Activated CD4-positive, alpha-beta T cell treated with anti-CD3 and anti-CD28 coated beads for 24 hours (primary cell): Measurements from ENCODE around the gene BEND6.

Source experiments
- DNase-seq, 2 donors: peaks; one replicate each; pipeline ENCODE4 v3.0.0-alpha.2; 2020; ENCODE audit warnings: low read depth in 2 of 2

Gene BEND6

DNA sequence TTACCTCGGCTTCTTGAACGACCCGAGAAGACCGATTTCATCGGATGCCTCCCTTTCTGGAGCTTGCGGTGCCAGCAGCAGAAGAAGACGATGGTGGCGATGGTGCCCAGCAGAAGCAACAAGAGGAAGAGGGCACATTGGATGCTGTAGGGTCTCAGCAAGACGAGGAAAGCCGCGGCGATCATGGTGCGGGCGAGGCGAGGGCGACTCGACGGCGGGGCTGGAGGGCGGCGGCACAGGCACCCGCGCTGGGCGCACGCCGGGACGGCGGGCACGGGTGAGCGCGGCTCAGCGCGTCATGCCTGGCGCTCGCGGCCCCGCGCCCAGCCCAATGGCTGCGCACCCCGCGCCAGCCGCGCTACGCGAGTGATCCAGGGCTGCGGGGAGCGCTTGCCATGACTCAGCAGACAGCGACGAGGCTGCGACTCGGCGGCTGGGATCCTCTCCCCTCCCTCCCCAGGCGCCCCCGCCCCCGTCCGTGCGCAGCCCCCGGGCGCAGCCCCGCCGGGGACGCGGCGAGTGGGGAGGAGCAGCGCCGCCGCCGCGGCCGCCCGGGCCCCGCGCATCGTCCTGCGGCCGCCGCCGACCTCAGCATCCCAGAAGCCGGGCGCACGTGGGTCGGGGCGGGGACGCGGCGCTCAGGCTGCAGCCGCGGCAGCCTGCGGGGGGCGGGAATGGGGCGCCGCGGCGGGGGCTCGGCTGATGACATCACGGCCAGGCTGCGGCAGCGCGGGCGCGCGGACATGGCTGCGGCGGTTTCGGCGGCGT lies at the start of gene BEND6:
Gene BEND6, plus strand, starts transcription at position 705 of the 768 bp plus-strand sequence. CDS start 26,704 bp downstream, outside the sequence.
- peak in 1 of 2 donors; percentile 15 for DNase-seq

GRCh38 chr6:56905378-56905777 lies 49.5 kb upstream of the BEND6 start:
- no peak for DNase-seq

DNA sequence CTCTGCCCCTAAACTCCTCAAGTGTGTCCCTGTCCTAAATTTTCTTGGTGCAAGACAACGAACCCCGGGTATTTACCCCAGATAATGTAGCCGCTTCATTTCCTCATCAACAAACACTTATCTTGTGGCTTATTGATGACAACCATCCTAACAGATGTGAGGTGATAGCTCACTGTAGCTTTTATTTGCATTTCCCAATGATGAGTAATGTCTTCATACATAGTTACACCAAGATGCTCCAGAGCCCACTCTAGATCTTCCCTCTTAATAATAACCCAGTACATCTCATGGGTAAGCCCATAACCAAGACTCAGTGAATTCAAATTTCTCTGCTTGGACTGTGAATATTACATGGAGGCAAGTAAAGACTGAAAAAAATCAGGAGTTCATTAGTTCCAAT lies 48.2 kb upstream of the BEND6 start:
- DNase-seq: no peak

DNA sequence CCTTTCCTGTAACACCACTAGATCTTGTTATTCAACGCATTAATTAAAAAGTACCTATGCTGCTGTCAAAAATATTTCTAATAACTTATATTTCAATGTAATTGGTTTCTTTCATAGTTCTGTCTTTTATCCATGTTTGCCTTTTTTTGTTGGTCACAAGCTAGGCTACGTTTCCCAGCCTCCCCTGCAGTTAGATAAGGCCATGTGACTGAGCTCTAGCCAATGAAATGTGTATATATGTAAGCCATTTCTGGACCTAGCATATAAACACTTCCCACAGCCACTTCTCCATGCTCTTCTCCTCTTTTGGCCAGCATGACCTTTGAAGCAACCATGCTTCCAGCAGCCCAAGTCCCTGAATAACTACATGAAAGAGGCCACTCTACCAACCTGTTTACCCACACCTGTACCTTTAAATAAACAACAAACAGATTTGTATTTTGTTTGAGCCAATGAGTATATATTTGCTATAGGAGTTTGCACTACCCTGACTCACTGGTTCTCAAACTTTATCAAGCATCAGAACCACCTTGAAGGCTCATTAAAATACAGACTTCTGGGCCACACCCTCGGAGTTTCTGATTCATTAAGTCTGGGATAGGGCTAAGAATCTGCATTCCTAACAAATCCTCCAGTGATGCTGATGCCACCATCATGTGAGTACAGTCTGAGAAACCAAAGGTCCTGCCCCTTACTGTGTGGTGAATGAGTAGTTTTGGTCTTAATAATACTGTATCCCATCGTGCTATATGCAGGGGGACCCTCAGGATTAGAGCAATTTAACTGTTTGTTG lies 45.6 kb upstream of the BEND6 start:
- no peak for DNase-seq

DNA sequence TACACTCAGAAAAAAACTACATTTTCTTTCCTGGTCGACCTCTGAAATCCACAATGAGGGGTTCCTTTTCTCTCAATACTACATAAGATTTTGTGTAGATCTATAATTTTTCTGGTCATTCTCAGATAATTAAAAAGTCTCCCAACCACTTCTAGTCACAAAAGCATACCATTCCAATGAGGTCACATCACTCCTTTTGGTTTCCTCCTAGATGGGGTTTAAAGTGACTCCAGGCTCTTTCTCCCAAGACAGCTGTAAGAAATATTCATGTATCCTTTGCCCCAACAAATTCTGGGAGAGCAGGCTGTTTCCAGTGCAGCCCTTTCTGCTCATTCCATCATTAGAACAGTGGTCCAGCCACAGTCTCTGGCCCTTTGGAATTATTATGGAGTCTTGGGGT lies 43.1 kb upstream of the BEND6 start:
- no peak for DNase-seq

DNA sequence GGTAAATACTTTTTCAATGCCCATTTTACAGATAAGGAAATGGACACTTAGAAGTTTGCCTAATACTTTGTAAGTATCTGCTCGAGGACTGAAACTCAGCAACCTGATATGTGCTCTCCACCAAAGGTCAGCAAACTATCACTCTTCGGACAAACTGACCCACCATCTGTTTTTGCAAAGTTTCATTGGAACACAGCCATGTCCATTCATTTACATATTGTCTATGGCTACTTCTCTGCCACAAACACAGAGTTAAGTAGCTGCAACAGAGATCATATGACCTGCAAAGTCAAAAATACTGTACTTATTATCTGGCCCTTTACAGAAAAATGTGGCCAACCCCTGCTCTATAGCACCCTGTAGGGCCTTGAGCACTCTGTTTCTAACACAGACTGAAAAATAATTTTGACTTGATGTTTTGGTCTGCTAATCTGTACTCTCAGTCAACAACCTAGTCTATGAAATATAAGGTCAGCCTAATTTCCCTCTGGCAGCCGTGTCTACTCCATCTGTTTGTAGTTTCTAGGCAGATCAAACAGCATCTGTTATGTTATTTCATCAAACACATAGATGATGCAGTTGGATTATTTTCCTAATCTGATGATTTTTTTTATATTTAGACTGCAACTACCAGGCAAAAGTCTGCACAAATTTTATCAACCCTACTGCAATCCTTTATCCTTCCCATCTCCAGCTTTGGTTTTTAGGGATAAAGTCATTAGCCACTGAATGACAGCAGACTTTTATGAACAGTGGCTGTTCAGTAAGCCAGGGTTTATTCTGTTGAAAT lies 41.4 kb upstream of the BEND6 start:
- DNase-seq: no peak

- no peak for DNase-seq
Measured at GRCh38 chr6:56914798-56915658, 39.9 kb upstream of the BEND6 start.

DNA sequence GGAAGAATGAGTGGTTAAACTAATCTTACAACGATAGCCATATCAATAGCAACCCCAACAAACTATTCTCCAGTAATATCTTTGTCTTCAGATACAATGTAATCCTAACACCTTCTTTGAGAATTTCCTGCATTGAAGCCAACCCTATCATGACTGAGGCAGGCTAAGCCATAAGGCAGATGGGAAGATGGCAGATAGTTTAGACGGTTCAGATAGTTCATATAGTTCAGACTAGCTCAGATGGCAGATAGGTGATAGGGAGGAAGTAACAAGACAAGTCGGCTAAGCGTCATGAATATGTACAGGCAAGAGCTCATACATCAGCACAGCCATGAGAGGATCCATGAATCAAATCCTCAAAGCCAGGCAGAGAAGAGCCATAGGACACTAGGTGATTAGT lies 39.1 kb upstream of the BEND6 start:
- DNase-seq: no peak

GRCh38 chr6:56916849-56917551 lies 37.9 kb upstream of the BEND6 start:
- no peak for DNase-seq

DNA sequence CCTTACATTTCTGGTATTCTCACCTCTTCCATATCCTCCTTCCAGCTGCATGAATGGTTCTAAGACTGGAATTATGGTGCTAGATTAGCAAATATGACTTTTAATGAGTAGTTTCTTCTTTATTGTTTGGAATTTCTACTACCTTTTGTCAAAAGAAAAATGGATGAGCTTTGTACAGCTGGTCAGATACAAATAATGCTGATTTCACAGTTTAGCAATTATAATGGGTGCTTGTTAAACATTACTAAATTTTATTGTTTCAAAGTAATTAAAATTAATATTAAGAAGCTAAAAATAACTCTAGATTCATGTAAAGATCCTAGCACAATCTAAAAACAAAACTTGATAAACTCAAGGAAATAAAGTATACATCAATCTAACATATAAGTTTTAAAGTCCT lies 32.3 kb upstream of the BEND6 start:
- DNase-seq: no peak

GRCh38 chr6:56923565-56923964 lies 31.3 kb upstream of the BEND6 start:
- DNase-seq: no peak

DNA sequence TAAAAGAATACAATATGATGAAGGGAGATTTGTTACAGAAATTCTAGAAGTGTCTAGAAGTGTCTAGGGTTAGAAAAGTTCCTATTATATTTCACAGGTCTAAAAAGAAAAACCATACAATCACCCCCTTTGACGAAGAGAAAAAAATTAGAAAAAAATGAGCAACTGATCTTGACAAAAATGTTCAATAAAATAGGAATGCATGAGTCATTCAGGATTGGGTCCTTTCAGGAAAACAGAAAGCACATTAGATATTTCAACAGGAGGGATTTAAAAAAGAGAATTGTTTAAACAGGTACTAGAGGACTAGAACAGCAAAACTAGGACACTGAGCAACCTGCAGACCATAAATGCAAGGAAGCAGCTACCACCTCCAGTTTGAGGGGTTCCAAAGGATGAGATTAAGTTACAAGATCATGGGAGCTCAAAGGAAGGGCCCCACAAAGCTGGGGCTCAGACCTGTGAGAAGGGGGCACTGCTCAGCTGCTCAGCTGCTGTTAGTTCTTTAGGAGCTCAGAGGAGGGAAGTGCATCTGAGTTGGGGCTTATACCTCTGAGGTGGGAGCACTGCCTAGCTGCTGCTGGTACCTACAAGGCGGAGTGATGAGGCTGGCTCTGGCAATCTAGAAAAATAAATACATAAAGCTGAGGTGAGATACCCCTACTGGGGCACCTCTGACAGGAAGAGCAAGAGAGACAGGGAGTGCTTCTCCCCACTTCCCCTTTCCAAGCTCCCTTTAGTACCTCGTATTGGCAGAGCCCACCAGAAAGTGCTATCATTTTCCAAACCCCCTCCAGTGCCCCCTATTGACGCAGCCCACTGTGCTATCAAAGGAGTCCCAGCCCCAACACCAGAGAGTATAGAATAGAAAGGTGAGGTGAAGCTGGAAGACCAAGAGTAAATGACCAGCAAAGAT lies 27.1 kb upstream of the BEND6 start:
- DNase-seq: no peak

- no peak for DNase-seq
Measured at GRCh38 chr6:56930846-56931245, 24.1 kb upstream of the BEND6 start.

DNA sequence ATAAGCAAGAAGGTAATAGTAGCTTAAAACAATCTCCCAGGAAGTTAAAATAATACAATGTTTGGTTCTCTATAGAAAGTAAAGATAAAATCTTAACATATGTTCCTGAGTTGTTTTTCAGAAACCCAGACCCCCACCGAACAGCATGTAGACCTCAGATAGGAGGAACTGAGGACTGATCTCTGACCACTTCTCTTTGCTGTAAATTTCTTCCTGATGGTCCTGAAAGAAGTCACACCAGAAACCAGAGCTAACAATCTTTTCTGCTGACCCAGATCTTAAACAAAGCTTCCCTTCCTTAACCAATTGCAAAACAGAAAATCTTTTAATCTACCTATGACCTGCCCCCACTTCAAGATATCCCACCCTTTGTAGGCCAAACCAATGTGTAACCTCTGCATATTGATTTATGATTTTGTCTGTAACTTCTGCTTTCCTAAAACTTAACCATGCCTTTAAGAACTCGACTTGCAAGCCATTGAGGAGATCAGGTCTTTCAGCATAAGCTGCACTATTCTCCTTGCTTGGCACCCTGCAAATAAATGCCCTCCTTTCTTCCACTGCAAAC lies 21.9 kb upstream of the BEND6 start:
- no peak for DNase-seq

DNA sequence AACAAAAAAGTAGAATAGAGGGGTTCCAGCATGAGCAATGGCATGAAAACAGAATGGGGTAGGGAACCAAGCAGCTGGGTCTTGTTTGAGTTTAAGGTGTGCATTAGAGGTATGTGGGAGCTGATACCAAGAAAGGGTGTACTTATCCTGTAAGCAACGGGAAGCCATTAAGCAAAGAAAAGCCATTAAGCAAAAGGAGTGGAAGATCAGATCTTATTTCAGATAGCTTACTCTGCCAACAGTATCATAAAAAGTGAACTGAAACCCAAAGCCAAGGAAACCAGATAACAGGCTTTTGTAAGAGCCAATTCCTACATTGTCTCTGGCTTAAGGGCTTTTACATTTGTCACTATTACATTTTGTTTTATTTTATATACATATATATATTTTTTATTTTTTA lies 21.3 kb upstream of the BEND6 start:
- DNase-seq: no peak

DNA sequence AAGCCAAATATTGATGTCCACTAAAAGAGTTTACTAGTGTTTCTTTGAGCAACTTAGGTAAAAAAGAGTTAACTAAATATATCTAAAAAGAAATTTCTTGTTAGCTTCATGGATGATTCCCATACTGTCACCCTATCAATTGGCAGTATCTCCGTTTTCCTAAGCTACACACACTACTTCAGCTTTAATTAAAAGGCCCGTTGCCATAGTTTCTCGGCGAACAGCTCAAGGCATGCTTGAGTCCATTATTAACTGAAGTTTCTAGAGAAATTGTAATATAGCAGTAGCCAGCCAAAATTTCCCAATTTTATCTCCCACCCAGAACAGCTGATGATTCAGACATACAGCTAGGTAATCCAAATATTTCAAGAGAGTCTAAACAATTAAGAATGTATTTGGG lies 20.0 kb upstream of the BEND6 start:
- no peak for DNase-seq

DNA sequence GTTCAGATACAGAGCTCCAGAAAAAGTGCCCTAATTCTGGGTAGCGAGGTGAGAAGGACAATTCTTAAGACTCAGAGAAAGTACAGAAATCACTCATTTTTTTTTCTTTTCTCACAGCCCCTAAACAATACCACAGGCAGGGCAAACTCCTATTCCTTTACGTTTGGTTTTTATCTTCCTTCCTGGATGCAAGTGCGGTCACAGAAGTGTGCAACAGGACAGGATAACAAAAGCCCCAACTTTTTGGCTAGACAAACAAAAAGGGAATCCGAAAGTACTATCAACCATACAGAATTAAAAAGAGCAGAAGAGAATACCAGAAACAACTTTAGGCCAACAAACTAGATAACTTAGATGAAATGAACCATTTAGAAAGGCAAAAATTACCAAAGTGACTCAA lies 18.4 kb upstream of the BEND6 start:
- no peak for DNase-seq

DNA sequence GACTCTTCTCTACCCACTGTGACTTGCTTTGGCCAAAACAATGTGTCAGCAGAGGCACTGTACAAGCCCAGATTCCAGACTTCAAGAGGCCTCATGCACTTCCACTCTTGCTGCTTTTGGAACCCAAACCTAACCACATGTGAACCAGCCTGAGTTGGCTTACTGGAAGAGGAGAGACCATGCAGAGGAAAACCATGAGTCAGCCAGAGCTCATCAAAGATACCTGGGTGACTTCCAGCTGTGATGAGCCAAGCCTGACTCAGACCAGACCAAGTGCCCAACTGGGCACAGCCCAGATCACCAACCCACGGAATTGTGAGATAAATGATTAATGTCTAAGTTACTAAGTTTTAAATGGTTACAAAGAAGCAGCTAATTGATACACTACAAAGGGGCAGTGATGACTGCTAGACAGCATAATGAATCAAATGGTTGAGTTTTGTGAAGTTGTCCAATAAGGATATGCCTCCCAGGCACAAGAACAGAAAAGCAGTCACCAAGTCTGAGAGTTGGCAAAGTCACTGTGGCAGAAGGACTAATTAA lies 16.2 kb upstream of the BEND6 start:
- DNase-seq: no peak

GRCh38 chr6:56940463-56940862 lies 14.4 kb upstream of the BEND6 start:
- DNase-seq: no peak
